ENCODE data around the gene FGD5. TPM values are rescaled to one million over a fixed set of nuclear protein-coding genes. Genes with fewer than 3 reads are reported as not detected.
A peak's percentile ranks its signal among the peaks of the same experiment; 100 is the strongest.
"Not testable (repeated sequence)": the region's sequence is repeated elsewhere in the genome, so short reads cannot be mapped to it uniquely, and the experiment has no call there.

Gene FGD5
- total and polyA plus RNA-seq, 4 experiments from 2014 or later, result 0.06 TPM; not detected in 3

DNA sequence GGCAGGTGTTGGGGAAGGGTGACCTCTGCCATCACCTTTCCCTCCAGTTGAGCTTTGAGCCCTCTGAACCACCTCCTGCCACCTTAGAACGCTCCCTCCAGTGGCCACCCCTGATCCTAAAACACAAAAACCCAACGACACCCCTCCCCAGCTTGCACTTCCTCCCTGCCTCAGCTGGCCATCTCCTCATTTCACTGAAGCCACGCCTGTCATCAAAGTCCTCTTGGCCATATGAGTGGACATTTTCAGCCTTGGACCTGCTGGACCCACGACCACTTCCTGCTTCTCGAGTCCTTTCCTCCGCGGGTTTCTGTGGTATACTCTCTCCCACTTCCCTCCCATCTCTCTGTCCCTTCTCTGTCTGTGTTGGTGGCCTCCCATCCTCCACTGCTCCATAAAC lies 80.2 kb downstream of the FGD5 start:
- Histone ChIP-seq H3K27ac (ENCODE audit: low read depth, low read length) (no peak overlapping the region), H3K9me3 (ENCODE audit: control insufficient read depth in 1 of 2, low read length in 2 of 2) (no peaks in the 10 kb centered on the region), H3K27me3 (ENCODE audit: insufficient read depth, low read length) (no peaks in the 10 kb centered on the region), H3K4me3 (ENCODE audit: low read length in 2 of 2) (no peak overlapping the region), H3K36me3 (ENCODE audit: insufficient read depth, low read length) (no peaks in the 10 kb centered on the region), H3K4me1 (ENCODE audit: insufficient read depth, low read length) (no peaks in the 10 kb centered on the region)
- Mint-ChIP-seq H3K27ac (no peak overlapping the region), H3K4me3 (no peak overlapping the region), H3K4me1 (peaks cover 0 to 3% (median 0%) of the 10 kb centered on the region in 4 donors), H3K27me3 (peaks cover 10 to 15% of the 10 kb centered on the region in 2 donors), H3K36me3 (no peaks in the 10 kb centered on the region), H3K9me3 (peaks cover 0 to 3% (median 0%) of the 10 kb centered on the region in 8 donors)
- no peak for DNase-seq
- ChIA-PET POLR2A (ENCODE audit: partially characterized antibody) (interaction anchor here (1.2 to 4.1 kb wide), 2 partner anchors 14 to 17 kb away, joined by 3 to 18 read pairs; no protein-coding TSS in a partner anchor), CTCF (ENCODE audit: partially characterized antibody) (no interaction called here)
- intact Hi-C loops (cut with micrococcal nuclease), result no loop called here

- H3K4me3 ChIP-seq (ENCODE audit: low read length in 2 of 2), result no peak overlapping the region
- Mint-ChIP-seq H3K36me3 (peaks cover under 1 to 2% of the 10 kb centered on the region in 2 donors), H3K4me3 (no peak overlapping the region), H3K27ac (no peak overlapping the region), H3K9me3 (peaks cover 0 to 8% (median 3%) of the 10 kb centered on the region in 8 donors), H3K27me3 (peaks cover 8 to 16% of the 10 kb centered on the region in 2 donors), H3K4me1 (peaks cover 0 to 3% (median 0%) of the 10 kb centered on the region in 4 donors)
- H3K4me1 ChIP-seq (ENCODE audit: insufficient read depth, low read length), result no peaks in the 10 kb centered on the region
- H3K36me3 ChIP-seq (ENCODE audit: insufficient read depth, low read length), result no peaks in the 10 kb centered on the region
- CTCF ChIA-PET (ENCODE audit: partially characterized antibody), result interaction anchor here (1.1 kb wide), 1 partner anchor 20 kb away, joined by 3 read pairs; no protein-coding TSS in a partner anchor
- DNase-seq, result no peak
- no peaks in the 10 kb centered on the region for H3K9me3 ChIP-seq (ENCODE audit: control insufficient read depth in 1 of 2, low read length in 2 of 2)
- no peaks in the 10 kb centered on the region for H3K27me3 ChIP-seq (ENCODE audit: insufficient read depth, low read length)
- intact Hi-C loops (cut with micrococcal nuclease), result no loop called here
- POLR2A ChIA-PET (ENCODE audit: partially characterized antibody), result interaction anchor here (1.2 to 1.3 kb wide), 2 partner anchors 21 to 43 kb away, joined by 3 read pairs; no protein-coding TSS in a partner anchor
- H3K27ac ChIP-seq (ENCODE audit: low read depth, low read length), result no peak overlapping the region
These were observed 81.3 kb downstream of the FGD5 start for GRCh38 chr3:14899993-14900618.

DNA sequence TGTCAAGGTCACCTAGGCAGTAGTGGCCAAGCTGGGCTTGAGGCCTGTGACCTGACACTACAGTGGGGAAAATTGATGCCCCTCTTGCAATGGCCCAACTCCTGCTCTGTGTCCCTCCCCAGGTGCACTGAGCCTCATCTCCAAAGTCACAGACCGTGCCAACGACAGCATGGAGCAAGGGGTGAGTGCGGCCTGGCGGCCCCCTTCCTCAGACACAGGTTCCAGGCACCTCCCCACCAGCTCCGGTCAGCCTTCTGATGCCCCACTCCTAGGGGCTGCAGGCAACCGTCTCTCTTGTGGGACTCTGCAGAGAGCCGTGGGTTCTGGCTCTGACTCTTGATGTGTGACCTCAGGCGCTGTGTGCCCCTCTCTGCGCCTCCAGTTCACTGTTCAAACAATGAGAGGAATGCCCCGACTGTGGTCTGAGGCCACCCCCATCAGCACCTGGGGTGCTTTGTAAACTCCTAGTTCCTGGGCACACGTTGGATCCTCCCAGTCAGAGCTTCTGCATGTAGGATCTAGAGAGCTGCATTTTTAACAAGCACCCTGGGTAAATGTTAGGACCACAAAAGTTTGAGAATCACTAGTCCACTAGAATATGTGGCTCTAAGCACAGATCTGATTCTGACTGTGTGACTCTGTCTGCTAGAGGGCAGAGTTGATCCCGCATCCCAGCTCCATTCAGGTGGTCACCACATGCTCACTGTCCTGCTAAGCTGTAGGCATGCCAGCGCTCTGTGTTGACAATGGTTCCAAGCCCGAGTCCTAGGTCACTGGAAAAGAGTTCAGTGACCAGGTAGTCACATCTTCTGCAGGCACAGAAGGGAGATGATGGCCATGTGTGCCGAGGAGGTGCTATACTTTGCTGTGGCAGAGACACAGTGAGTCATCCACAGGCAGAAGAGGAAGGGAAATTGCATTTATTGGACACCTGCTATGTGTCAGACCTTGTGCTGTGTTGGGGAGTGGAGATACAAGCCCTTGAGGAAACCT lies 82.4 kb downstream of the FGD5 start:
- Histone ChIP-seq H3K9me3 (ENCODE audit: control insufficient read depth in 1 of 2, low read length in 2 of 2) (no peaks in the 10 kb centered on the region), H3K36me3 (ENCODE audit: insufficient read depth, low read length) (no peaks in the 10 kb centered on the region), H3K27me3 (ENCODE audit: insufficient read depth, low read length) (no peaks in the 10 kb centered on the region), H3K27ac (ENCODE audit: low read depth, low read length) (no peak overlapping the region), H3K4me1 (ENCODE audit: insufficient read depth, low read length) (no peaks in the 10 kb centered on the region), H3K4me3 (ENCODE audit: low read length in 2 of 2) (no peak overlapping the region)
- peaks cover 0 to 18% (median 10%) of the 10 kb centered on the region in 8 donors for H3K9me3 Mint-ChIP-seq
- no peak overlapping the region for H3K4me3 Mint-ChIP-seq
- intact Hi-C loops (cut with micrococcal nuclease), result no loop called here
- no peak overlapping the region for H3K27ac Mint-ChIP-seq
- H3K36me3 Mint-ChIP-seq, result peaks cover 1 to 9% of the 10 kb centered on the region in 2 donors
- peaks cover 8 to 19% of the 10 kb centered on the region in 2 donors for H3K27me3 Mint-ChIP-seq
- DNase-seq, result no peak
- CTCF ChIA-PET (ENCODE audit: partially characterized antibody), result interaction anchor here (0.6 to 1.1 kb wide), 2 partner anchors 19 to 140 kb away, joined by 3 read pairs; no protein-coding TSS in a partner anchor
- peaks cover 0 to 3% (median 0%) of the 10 kb centered on the region in 4 donors for H3K4me1 Mint-ChIP-seq
- POLR2A ChIA-PET (ENCODE audit: partially characterized antibody), result interaction anchor here (1.2 to 1.3 kb wide), 2 partner anchors 22 to 44 kb away, joined by 3 read pairs; no protein-coding TSS in a partner anchor

DNA sequence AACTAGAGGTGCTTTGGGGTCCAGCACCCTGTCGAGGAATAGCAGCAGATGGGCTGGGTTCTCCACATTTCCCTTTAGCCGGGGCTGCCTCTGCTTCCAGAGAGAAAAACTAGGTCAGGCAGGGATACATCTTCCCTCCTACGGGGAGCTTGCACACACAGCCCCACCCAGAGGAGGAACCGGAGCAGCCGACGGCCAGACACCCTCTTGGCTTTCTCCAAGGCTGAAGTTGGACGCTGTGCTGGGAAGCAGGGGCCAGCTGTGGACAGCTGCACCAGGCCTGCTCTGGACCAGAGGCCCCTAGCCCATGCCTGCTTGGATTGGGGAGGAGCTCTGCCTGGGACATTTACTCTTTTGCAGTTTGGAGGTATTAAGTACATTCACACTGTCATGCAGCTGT lies 84.0 kb downstream of the FGD5 start:
- H3K9me3 ChIP-seq (ENCODE audit: control insufficient read depth in 1 of 2, low read length in 2 of 2), result no peaks in the 10 kb centered on the region
- H3K27ac ChIP-seq (ENCODE audit: low read depth, low read length), result no peak overlapping the region
- H3K36me3 ChIP-seq (ENCODE audit: insufficient read depth, low read length), result no peaks in the 10 kb centered on the region
- intact Hi-C loops (cut with micrococcal nuclease), result no loop called here
- peaks cover 1 to 9% of the 10 kb centered on the region in 2 donors for H3K36me3 Mint-ChIP-seq
- CTCF ChIA-PET (ENCODE audit: partially characterized antibody), result interaction anchor here (0.9 kb wide), 1 partner anchor 11 kb away, joined by 4 read pairs; no protein-coding TSS in a partner anchor
- no peaks in the 10 kb centered on the region for H3K4me1 ChIP-seq (ENCODE audit: insufficient read depth, low read length)
- no peak for DNase-seq
- POLR2A ChIA-PET (ENCODE audit: partially characterized antibody), result no interaction called here
- H3K27me3 Mint-ChIP-seq, result peaks cover 13 to 19% of the 10 kb centered on the region in 2 donors
- H3K27ac Mint-ChIP-seq, result no peak overlapping the region
- H3K4me1 Mint-ChIP-seq, result peaks cover 0 to 3% (median 0%) of the 10 kb centered on the region in 4 donors
- no peaks in the 10 kb centered on the region for H3K27me3 ChIP-seq (ENCODE audit: insufficient read depth, low read length)
- H3K4me3 Mint-ChIP-seq, result no peak overlapping the region
- H3K4me3 ChIP-seq (ENCODE audit: low read length in 2 of 2), result no peak overlapping the region
- H3K9me3 Mint-ChIP-seq, result peaks cover 0 to 18% (median 10%) of the 10 kb centered on the region in 8 donors

- H3K36me3 Mint-ChIP-seq; H3K27ac ChIP-seq (ENCODE audit: low read depth, low read length); POLR2A ChIA-PET (ENCODE audit: partially characterized antibody); H3K4me1 ChIP-seq (ENCODE audit: insufficient read depth, low read length); H3K4me3 Mint-ChIP-seq; H3K36me3 ChIP-seq (ENCODE audit: insufficient read depth, low read length); intact Hi-C loops (cut with micrococcal nuclease); DNase-seq; H3K4me3 ChIP-seq (ENCODE audit: low read length in 2 of 2); H3K4me1 Mint-ChIP-seq; H3K27ac Mint-ChIP-seq; H3K9me3 ChIP-seq (ENCODE audit: control insufficient read depth in 1 of 2, low read length in 2 of 2); H3K27me3 ChIP-seq (ENCODE audit: insufficient read depth, low read length): not testable (repeated sequence)
- peaks cover 13 to 19% of the 10 kb centered on the region in 2 donors for H3K27me3 Mint-ChIP-seq
- CTCF ChIA-PET (ENCODE audit: partially characterized antibody), result interaction anchor here (1.5 kb wide), 1 partner anchor 10 kb away, joined by 3 read pairs; no protein-coding TSS in a partner anchor
- H3K9me3 Mint-ChIP-seq, result peaks cover 0 to 18% (median 9%) of the 10 kb centered on the region in 8 donors
These were observed 84.7 kb downstream of the FGD5 start for GRCh38 chr3:14903501-14903900.

GRCh38 chr3:14905055-14905657 lies 86.4 kb downstream of the FGD5 start:
- Histone ChIP-seq H3K4me1 (ENCODE audit: insufficient read depth, low read length) (no peaks in the 10 kb centered on the region), H3K27ac (ENCODE audit: low read depth, low read length) (no peak overlapping the region), H3K27me3 (ENCODE audit: insufficient read depth, low read length) (no peaks in the 10 kb centered on the region), H3K9me3 (ENCODE audit: control insufficient read depth in 1 of 2, low read length in 2 of 2) (no peaks in the 10 kb centered on the region), H3K4me3 (ENCODE audit: low read length in 2 of 2) (no peak overlapping the region), H3K36me3 (ENCODE audit: insufficient read depth, low read length) (no peaks in the 10 kb centered on the region)
- Mint-ChIP-seq H3K9me3 (peaks cover 0 to 18% (median 9%) of the 10 kb centered on the region in 8 donors), H3K27ac (no peak overlapping the region), H3K4me3 (peak overlapping the region in 1 of 8 donors; percentile 4), H3K36me3 (peaks cover 1 to 9% of the 10 kb centered on the region in 2 donors), H3K27me3 (peaks cover 13 to 14% of the 10 kb centered on the region in 2 donors), H3K4me1 (no peaks in the 10 kb centered on the region)
- POLR2A ChIA-PET (ENCODE audit: partially characterized antibody), result no interaction called here
- intact Hi-C loops (cut with micrococcal nuclease), result no loop called here
- no peak for DNase-seq
- CTCF ChIA-PET (ENCODE audit: partially characterized antibody), result no interaction called here
